ENCODE measurements around the gene DNAJC9.

DNAJC9 gene

DNA sequence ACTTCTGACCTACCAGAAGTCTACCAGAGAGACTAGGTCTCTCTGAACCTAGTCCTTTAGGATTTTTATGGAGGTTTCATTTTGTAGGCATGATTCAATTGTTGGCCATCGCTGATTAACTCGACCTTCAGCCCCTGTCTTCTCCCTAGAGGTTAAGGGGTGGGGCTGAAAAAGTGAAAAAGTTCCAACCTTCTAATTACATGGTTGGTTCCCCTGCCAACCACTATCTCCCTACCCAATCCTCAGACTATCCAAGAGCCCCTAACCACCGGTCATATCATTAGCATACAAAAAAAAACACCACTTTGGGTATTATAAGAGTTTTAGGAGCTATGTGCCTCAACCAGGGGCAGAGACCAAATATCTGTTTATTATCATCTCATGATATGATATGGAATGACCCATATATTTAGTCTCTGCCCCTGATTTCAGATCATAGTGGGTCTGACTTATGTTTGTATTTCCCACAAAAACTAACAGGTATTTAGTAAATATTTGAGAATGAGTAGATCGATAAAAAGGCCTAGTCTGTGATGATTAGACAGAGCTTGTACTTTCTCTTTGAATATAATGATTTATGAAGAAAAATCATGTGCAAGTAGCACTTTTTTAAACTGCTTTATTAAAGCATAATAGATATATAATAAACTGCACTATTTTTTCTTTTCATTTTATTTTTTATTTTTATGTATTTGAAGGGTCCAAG, 35.8 kb downstream of the DNAJC9 start:
- Histone ChIP-seq H3K9me3 (ENCODE audit: control insufficient read depth, insufficient read depth, low read length) (no peaks in the 10 kb centered on the region), H3K27me3 (ENCODE audit: control insufficient read depth, low read length) (no peaks in the 10 kb centered on the region), H3K4me3 (ENCODE audit: low read length) (no peak overlapping the region), H3K79me2 (ENCODE audit: control insufficient read depth, low read length) (no peaks in the 10 kb centered on the region), H3K27ac (ENCODE audit: low read depth, low read length) (no peak overlapping the region), H4K20me1 (ENCODE audit: control insufficient read depth, insufficient read depth, low read depth, low read length) (no peaks in the 10 kb centered on the region), H3K4me1 (ENCODE audit: control insufficient read depth, low read length) (no peaks in the 10 kb centered on the region), H3K4me2 (ENCODE audit: low read length) (no peak overlapping the region), H3K9me2 (replicated peaks; ENCODE audit: control insufficient read depth, low read length) (no peaks in the 10 kb centered on the region), H3F3A (ENCODE audit: control insufficient read depth, insufficient read depth) (no peaks in the 10 kb centered on the region), H3K36me3 (ENCODE audit: control insufficient read depth, low read length) (no peaks in the 10 kb centered on the region)
- TF ChIP-seq EZH2phosphoT487 (IDR thresholded peaks at IDR 0.05; ENCODE audit: borderline replicate concordance, low read length): no peak
- TF ChIP-seq, protein P1, sequence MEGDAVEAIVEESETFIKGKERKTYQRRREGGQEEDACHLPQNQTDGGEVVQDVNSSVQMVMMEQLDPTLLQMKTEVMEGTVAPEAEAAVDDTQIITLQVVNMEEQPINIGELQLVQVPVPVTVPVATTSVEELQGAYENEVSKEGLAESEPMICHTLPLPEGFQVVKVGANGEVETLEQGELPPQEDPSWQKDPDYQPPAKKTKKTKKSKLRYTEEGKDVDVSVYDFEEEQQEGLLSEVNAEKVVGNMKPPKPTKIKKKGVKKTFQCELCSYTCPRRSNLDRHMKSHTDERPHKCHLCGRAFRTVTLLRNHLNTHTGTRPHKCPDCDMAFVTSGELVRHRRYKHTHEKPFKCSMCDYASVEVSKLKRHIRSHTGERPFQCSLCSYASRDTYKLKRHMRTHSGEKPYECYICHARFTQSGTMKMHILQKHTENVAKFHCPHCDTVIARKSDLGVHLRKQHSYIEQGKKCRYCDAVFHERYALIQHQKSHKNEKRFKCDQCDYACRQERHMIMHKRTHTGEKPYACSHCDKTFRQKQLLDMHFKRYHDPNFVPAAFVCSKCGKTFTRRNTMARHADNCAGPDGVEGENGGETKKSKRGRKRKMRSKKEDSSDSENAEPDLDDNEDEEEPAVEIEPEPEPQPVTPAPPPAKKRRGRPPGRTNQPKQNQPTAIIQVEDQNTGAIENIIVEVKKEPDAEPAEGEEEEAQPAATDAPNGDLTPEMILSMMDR (IDR thresholded peaks at IDR 0.05; ENCODE audit: low read depth, low read length, poor library complexity, severe bottlenecking): no peak

DNA sequence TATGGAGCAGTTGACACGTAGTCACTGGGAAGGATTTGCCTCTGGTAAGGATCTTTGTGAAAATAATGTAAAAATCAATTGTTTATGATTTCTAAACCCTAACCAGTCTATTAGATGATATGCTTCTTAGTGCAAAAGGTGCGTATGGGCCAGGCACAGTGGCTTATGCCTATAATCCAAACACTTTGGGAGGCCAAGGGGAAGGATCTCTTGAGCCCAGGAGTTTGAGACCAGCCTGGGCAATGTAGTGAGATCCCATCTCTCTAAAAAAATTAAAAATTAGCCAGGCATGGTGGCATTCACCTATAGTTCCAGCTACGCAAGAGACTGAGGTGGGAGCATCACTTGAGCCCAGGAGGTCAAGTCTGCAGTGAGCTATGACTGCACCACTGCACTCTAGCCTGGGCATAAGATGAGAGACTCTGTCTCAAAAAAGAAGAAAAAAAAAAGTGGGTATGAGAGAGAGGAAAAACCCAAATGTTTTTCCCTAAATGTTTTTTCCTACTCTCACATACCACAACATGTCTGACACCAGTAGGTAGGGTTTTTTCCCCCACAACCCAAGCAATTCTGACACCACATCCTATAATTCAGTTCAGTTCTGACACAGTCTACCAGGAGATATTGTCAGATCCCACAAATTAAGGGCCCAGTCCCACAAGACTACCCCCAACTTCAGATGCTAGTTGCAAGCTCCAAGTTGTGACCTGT, 36.5 kb downstream of the DNAJC9 start:
- no peaks in the 10 kb centered on the region for H3K9me3 ChIP-seq (ENCODE audit: control insufficient read depth, insufficient read depth, low read length)
- H3K27me3 ChIP-seq (ENCODE audit: control insufficient read depth, low read length): no peaks in the 10 kb centered on the region
- no peak overlapping the region for H3K27ac ChIP-seq (ENCODE audit: low read depth, low read length)
- no peaks in the 10 kb centered on the region for H3K9me2 ChIP-seq (replicated peaks; ENCODE audit: control insufficient read depth, low read length)
- H3K4me1 ChIP-seq (ENCODE audit: control insufficient read depth, low read length): no peaks in the 10 kb centered on the region
- TF ChIP-seq, protein P1 (IDR thresholded peaks at IDR 0.05; ENCODE audit: low read depth, low read length, poor library complexity, severe bottlenecking): no peak
- TF ChIP-seq EZH2phosphoT487 (IDR thresholded peaks at IDR 0.05; ENCODE audit: borderline replicate concordance, low read length): no peak
- no peaks in the 10 kb centered on the region for H3F3A ChIP-seq (ENCODE audit: control insufficient read depth, insufficient read depth)
- H3K4me3 ChIP-seq (ENCODE audit: low read length): no peak overlapping the region
- H4K20me1 ChIP-seq (ENCODE audit: control insufficient read depth, insufficient read depth, low read depth, low read length): no peaks in the 10 kb centered on the region
- no peaks in the 10 kb centered on the region for H3K36me3 ChIP-seq (ENCODE audit: control insufficient read depth, low read length)
- no peaks in the 10 kb centered on the region for H3K79me2 ChIP-seq (ENCODE audit: control insufficient read depth, low read length)
- no peak overlapping the region for H3K4me2 ChIP-seq (ENCODE audit: low read length)

DNA sequence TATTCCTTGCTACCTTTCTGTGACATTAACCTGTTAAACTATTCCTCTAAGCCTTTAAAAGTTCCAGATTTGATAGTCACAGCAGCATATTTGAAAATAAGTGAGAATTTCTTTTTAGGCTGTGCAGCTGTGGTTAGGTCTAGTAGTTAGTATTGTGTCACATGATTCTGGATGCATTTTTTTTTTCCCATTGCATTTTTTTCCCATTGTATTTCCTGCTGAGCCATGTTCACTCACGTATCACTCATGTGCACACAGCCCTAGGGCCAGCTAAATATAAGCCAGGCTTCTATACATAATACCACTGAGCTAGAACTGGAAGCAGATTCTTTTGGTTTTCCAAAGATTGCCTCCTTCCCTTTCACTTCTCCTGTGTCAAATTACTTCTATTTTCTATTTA, 37.4 kb downstream of the DNAJC9 start:
- Histone ChIP-seq H4K20me1 (ENCODE audit: control insufficient read depth, insufficient read depth, low read depth, low read length) (no peaks in the 10 kb centered on the region), H3K4me2 (ENCODE audit: low read length) (no peak overlapping the region), H3K9me3 (ENCODE audit: control insufficient read depth, insufficient read depth, low read length) (no peaks in the 10 kb centered on the region), H3K4me3 (ENCODE audit: low read length) (no peak overlapping the region), H3K9me2 (replicated peaks; ENCODE audit: control insufficient read depth, low read length) (no peaks in the 10 kb centered on the region), H3K27me3 (ENCODE audit: control insufficient read depth, low read length) (no peaks in the 10 kb centered on the region), H3K27ac (ENCODE audit: low read depth, low read length) (no peak overlapping the region), H3K36me3 (ENCODE audit: control insufficient read depth, low read length) (no peaks in the 10 kb centered on the region), H3K4me1 (ENCODE audit: control insufficient read depth, low read length) (no peaks in the 10 kb centered on the region), H3K79me2 (ENCODE audit: control insufficient read depth, low read length) (no peaks in the 10 kb centered on the region), H3F3A (ENCODE audit: control insufficient read depth, insufficient read depth) (no peaks in the 10 kb centered on the region)
- TF ChIP-seq, protein P1 (IDR thresholded peaks at IDR 0.05; ENCODE audit: low read depth, low read length, poor library complexity, severe bottlenecking): no peak
- no peak for TF ChIP-seq EZH2phosphoT487 (IDR thresholded peaks at IDR 0.05; ENCODE audit: borderline replicate concordance, low read length)

All from DOHH2 (cell line).